Stimulated activated effector memory CD8-positive, alpha-beta T cell treated with anti-CD3 and anti-CD28 coated beads, Interleukin-12 subunit alpha, Interleukin-12 subunit beta, amount 100 ng/mL, for 72 hours (primary cell): Measurements from ENCODE around the gene MUC5AC.
"Not testable (repeated sequence)": the region's sequence is repeated elsewhere in the genome, so short reads cannot be mapped to it uniquely, and the experiment has no call there.

ENCODE experiments used
- ATAC-seq: fragments of 150-1000 bp; cut with Tn5 transposase; 2 replicates; pipeline ENCODE4 v1.10.0; 2021
- DNase-seq, 2 donors: peaks; one replicate each; pipeline ENCODE4 v3.0.0; 2021 to 2022; ENCODE audit warnings: low spot score in 2 of 2
- H3K27ac Mint-ChIP-seq: one replicate; pipeline ENCODE4 v1.8.0; 2022; ENCODE audit warnings: mild to moderate bottlenecking, mixed read lengths
- H3K36me3 Mint-ChIP-seq: one replicate; pipeline ENCODE4 v1.8.0; 2022; ENCODE audit warnings: mild to moderate bottlenecking, mixed read lengths
- H3K4me1 Mint-ChIP-seq: one replicate; pipeline ENCODE4 v1.8.0; 2022; ENCODE audit warnings: mixed read lengths
- H3K4me3 Mint-ChIP-seq: one replicate; pipeline ENCODE4 v1.8.0; 2022; ENCODE audit warnings: mild to moderate bottlenecking, mixed read lengths
- H3K9me3 Mint-ChIP-seq: one replicate; pipeline ENCODE4 v1.8.0; 2022; ENCODE audit warnings: mixed read lengths

The MUC5AC gene

DNA sequence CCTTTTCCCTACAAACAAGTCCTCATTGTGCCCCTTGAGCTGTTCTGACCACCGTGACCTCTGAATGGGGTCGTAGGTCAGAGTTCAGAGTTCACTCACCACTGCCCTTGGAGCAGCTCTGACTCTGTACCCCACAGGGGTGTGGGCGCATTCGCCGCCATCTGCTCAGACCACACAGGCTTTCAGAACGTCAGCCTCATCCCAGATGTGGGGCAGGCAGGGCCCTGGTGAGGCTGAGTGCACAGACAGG, 50.3 kb downstream of the MUC5AC start:
- no peak overlapping the region for H3K27ac Mint-ChIP-seq
- ATAC-seq (no peak), DNase-seq (no peak)
- peaks cover 13% of the 10 kb centered on the region for H3K9me3 Mint-ChIP-seq
- no peaks in the 10 kb centered on the region for H3K4me1 Mint-ChIP-seq
- H3K4me3 Mint-ChIP-seq = no peak overlapping the region
- no peaks in the 10 kb centered on the region for H3K36me3 Mint-ChIP-seq

DNA sequence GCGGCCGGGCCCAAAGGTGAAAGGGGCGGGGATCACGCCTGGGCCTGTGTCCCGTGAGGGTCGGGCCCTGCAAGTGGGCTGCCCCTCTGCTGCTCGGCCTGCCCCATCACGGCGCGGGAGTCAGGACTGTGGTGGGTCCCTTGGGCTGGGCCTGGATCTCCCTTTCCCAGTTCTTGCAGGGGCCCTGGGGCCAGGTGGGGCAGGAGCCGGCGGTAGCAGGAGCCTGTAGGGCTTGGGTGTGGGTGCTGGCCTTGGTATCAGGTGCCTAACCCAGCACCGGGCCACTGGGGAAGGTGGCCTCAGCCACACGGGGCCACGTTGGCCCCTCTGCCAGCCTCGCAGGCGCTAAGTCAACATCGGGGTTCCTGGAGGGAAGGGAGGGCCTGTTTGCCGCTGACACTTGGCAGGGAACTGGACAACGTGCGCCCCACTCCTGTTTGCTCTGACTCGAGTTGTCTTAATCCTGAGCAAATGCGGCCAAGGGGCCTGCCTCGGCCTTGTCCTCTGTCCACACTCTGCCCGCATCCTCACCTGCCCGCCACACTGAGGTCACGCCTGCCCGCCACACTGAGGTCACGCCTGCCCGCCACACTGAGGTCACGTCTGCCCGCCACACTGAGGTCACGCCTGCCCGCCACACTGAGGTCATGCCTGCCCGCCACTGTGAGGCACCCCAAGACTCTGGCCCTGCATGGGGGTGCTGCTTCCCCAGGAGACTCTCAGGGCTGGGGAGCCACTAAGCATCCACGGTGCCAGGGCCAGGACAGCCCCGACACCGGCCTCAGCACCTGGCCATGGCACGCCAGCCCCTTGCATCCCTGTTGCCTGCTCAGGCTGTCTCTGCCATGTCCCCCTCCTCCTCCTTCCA, 50.9 kb downstream of the MUC5AC start:
- Mint-ChIP-seq H3K27ac (no peak overlapping the region), H3K36me3 (no peaks in the 10 kb centered on the region), H3K4me1 (no peaks in the 10 kb centered on the region), H3K9me3 (peaks cover 13% of the 10 kb centered on the region), H3K4me3 (no peak overlapping the region)
- ATAC-seq = no peak
- DNase-seq = no peak

DNA sequence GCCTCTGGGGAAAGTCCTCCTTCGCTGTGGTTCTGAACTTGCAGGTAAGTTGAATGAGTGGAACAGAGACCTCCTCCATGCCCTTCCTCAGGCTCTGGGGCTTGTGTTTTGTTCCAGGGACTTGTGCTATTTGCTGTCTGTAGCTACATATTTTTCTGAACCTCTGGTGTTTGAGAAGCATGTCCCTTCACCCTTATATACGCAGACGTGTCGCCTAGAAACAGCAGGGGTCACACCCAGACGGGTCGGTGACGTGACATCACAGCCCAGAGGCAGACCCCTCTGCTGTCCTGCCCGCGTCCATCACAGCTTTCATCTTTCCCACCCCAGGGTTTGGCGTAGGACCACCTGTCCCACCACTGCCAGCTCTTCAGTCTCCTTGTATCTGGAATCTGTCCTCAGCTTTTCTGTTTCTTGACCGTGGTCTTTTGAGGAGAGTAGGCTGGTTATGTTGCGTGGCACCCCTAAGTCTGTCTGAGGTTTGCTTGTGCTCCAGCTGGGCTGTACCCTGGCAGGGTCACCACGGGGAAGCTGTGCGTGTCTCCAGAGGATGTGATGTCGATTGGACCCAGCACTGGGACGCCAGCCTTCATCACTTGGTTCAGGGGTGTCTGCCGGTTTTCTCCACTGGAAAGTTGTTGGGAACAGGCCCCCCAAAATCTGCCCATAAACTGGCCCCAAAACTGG, 51.8 kb downstream of the MUC5AC start:
- ATAC-seq = no peak
- Mint-ChIP-seq H3K36me3 (no peaks in the 10 kb centered on the region), H3K27ac (no peak overlapping the region), H3K4me3 (no peak overlapping the region), H3K9me3 (peaks cover 13% of the 10 kb centered on the region), H3K4me1 (no peaks in the 10 kb centered on the region)
- no peak for DNase-seq

DNA sequence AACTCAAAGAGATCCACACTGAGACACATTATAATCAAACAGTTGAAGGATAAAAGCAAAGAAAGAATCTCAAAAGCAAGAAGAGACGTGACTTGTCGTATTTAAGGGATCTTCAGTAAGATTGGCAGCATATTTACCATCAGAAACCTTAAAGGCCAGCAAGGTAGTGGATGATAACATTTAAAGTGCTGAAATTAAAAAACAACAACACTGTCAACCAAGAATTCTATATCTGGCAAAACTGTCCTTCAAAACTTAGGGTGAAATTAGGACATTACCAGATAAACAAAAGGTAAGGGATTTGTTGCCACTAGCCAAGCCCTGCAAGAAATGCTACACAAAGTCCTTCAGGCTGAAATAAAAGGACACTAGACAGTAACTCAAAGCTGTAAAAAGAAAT, 54.1 kb downstream of the MUC5AC start:
- DNase-seq = no peak
- no peaks in the 10 kb centered on the region for H3K36me3 Mint-ChIP-seq
- no peak overlapping the region for H3K4me3 Mint-ChIP-seq
- no peaks in the 10 kb centered on the region for H3K4me1 Mint-ChIP-seq
- H3K9me3 Mint-ChIP-seq = peaks cover 13% of the 10 kb centered on the region
- ATAC-seq = no peak
- H3K27ac Mint-ChIP-seq = no peak overlapping the region

DNA sequence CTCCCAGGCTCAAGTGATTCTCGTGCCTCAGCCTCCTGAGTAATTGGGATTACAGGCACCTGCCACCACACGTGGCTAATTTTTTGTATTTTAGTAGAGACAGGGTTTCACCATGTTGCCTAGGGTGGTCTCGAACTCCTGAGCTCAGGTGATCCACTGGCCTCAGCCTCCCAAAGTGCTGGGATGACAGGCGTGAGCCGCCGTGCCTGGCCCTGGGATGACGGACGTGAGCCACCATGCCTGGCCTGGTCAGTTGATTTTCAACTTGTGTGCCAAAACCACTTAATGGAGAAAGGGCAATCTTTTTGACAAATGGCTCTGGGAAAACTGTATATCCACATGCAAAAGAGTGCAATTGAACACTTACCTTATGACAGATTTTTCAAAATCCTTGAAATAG, 58.1 kb downstream of the MUC5AC start:
- not testable (repeated sequence) for H3K36me3 Mint-ChIP-seq, ATAC-seq, DNase-seq, H3K4me1 Mint-ChIP-seq, H3K9me3 Mint-ChIP-seq, H3K4me3 Mint-ChIP-seq, H3K27ac Mint-ChIP-seq

DNA sequence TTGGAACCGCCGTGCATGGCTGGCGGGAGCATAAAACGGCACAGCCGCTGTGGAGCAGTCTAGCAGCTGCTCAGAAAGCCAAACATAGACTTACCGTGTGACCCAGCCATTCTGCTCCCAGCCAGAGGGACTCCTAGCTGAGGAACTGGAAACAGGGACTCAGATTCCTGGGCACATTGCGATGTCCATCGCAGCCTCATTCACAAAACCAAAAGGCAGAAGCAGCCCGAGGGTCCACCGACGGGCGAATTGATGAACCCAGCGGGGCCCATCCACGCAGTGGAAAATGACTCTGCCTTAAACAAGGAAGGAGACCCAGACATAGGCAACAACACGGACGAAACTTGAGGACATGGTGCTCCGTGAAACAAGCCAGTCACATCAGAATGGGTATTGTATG, 59.4 kb downstream of the MUC5AC start:
- Mint-ChIP-seq H3K9me3 (peaks cover 4% of the 10 kb centered on the region), H3K36me3 (no peaks in the 10 kb centered on the region), H3K4me3 (no peak overlapping the region), H3K4me1 (peaks cover 5% of the 10 kb centered on the region), H3K27ac (no peak overlapping the region)
- no peak for DNase-seq
- ATAC-seq = no peak

DNA sequence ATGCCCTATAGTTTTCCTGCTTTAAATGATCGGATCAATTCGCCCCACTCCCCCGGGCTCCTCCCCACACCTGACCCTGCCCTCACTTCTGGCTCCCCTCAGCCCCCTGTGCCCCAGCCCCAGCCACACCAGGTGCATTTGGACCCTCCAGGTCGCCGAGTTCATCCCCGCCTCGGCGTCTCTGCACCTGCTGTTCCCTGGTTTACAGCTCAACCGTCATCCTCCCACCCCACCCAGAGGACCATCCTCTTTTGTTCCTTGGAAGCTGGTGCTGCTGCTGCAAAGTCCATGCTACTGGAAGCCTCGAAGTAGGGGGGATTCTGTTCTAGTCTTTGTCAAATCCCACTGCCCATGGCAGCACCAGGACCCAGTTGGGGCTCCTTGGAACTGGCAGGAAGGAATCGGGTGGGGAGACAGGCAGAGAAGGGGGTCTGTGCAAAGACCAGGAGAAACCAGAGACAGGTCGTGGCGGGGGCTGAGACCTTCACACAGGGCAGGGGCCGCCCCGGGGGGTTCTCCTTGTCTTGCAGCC, 60.6 kb downstream of the MUC5AC start:
- ATAC-seq (no peak), DNase-seq (no peak)
- Mint-ChIP-seq H3K9me3 (no peaks in the 10 kb centered on the region), H3K4me1 (peaks cover 5% of the 10 kb centered on the region), H3K36me3 (no peaks in the 10 kb centered on the region), H3K4me3 (no peak overlapping the region), H3K27ac (no peak overlapping the region)

DNA sequence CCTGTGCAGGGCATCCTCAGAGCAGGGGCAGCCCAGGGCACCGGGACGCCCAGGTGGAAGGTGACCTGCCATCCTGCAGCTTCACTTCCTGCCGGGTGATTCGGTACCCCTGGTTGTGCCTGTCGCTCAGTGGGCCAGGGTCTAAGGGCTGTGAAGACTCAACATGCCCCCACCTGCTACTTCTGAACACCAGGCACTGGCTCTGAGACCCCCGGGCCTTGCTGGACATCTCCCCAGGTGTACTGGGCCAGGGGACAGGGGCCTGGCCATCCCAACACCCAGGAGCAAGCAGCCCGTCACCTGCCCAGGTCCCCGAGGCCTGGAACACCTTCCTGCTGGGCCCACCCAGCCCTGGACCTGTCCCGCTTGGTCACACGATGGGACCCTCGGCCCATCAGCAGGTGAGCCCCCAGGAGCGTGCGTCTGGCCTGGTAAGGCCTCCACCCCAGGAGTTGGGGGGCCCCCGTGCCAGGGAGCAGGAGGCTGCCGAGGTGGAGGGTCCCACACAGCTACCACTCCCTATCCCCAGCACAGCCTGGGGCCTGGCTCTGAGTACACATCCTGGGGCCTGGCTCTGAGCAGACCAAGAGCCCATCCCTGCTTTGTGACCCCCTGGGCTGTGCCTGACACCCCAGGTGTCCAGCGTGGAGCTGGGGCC, 61.2 kb downstream of the MUC5AC start:
- Mint-ChIP-seq H3K9me3 (no peaks in the 10 kb centered on the region), H3K27ac (no peak overlapping the region), H3K36me3 (no peaks in the 10 kb centered on the region), H3K4me1 (peaks cover 5% of the 10 kb centered on the region), H3K4me3 (no peak overlapping the region)
- ATAC-seq = no peak
- DNase-seq = no peak

DNA sequence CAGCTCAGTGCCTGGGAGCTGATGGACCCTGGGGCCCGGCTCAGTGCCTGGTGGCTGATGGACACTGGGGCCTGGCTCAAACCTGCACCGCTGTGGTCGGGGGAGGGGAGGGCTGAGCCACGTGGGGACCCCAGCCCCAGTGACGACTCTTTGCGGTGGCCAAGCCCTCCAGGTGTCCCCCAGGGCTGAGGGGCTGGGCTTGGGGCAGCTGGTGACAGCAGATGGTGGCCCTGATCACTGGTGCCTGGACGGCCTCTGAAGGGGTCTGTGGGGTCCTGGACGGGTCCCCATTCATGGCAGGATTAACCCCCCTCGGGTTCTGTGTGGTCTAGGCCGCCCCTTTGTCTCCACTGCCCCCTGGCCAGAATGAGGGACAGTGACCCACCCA, 61.7 kb downstream of the MUC5AC start:
- no peak overlapping the region for H3K4me3 Mint-ChIP-seq
- H3K27ac Mint-ChIP-seq = no peak overlapping the region
- H3K9me3 Mint-ChIP-seq = no peaks in the 10 kb centered on the region
- ATAC-seq (no peak), DNase-seq (no peak)
- peaks cover 5% of the 10 kb centered on the region for H3K4me1 Mint-ChIP-seq
- no peaks in the 10 kb centered on the region for H3K36me3 Mint-ChIP-seq

DNA sequence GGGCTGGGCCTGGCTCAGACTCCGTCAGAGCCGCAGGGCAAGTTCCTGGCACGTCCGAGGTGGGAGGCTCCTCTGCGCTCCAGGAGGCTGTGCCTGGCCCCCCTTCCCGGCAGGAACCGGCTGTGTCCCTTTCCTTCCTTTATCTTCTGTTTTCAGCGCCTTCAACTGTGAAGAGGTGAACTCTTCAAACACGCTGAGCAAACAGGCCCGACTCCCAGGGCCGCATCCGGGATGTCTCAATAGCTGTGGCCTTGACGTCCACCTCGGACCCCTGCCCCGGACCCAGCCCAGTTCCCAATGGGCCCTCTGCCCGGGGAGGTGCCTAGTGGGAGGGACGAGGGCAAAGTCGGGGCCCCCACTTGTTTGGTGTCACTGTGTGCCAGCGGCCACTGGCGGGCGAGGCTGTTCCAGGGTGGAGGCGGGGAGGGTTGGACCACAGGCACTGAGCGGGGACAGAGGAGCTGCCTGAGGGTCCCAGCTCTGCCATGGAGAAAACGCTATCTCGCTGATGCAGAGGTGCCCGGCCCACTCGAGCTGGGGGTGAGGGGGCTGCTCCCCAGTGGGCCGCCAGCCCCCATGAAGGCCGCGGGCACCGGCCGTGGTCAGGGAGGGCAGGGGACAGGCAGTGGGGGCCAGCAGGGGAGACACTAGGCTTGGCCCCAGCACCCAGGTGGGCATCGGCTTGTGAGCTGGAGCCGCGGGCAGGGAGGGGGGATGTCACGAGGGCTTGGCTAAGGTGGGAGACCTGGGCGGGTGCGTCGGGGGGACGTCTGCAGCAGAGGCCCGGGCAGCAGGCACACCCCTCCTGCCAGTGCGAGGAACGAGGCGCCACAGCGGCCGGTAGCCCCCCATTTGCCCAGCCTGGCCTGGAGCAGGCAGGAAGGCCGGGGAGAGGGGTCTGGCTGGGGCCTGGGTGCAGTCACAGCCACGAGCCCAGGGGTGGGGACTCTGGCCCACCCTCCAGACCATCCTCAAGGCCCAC, 62.4 kb downstream of the MUC5AC start:
- Mint-ChIP-seq H3K27ac (no peak overlapping the region), H3K36me3 (no peaks in the 10 kb centered on the region), H3K9me3 (no peaks in the 10 kb centered on the region), H3K4me1 (peaks cover 5% of the 10 kb centered on the region), H3K4me3 (no peak overlapping the region)
- ATAC-seq (no peak), DNase-seq (no peak)

DNA sequence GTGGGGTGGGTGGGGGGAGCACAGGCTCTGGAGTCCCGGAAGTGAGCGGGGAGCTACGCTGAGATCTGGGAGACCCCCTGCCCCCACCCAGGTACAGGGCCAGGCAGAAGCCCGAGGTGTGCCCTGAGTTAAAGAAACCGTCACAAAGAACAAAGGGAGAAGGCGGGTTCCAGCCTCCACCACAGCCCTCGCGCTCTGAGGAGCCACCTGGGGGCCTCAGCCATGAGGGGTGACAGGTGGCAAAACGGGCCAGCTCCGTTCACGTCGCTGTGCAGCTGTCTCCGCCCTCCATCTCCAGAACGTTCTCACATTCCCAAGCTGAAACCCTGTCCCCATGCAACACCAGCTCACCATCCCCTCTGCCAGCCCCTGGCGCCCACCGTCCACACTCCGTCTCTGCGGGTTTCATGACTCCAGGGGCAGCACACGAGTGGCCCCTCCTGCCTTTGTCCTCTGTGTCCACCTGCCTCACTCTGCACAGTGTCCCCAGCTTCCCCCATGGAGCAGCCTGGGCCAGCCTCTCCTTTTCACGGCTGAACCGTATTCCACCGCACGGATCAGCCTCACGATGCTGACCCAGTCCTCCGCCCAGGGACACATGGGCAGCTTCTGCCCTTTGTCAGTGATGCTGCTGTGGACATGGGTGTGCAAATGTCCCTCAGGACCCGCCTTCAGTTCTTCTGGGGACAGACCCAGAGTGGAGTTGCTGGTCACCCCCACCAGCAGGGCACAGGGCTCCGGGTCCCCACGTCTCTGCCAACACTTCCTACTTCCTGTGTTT, 63.4 kb downstream of the MUC5AC start:
- H3K36me3 Mint-ChIP-seq = no peaks in the 10 kb centered on the region
- H3K9me3 Mint-ChIP-seq = no peaks in the 10 kb centered on the region
- peaks cover 5% of the 10 kb centered on the region for H3K4me1 Mint-ChIP-seq
- H3K4me3 Mint-ChIP-seq = no peak overlapping the region
- ATAC-seq (no peak), DNase-seq (no peak)
- H3K27ac Mint-ChIP-seq = no peak overlapping the region

DNA sequence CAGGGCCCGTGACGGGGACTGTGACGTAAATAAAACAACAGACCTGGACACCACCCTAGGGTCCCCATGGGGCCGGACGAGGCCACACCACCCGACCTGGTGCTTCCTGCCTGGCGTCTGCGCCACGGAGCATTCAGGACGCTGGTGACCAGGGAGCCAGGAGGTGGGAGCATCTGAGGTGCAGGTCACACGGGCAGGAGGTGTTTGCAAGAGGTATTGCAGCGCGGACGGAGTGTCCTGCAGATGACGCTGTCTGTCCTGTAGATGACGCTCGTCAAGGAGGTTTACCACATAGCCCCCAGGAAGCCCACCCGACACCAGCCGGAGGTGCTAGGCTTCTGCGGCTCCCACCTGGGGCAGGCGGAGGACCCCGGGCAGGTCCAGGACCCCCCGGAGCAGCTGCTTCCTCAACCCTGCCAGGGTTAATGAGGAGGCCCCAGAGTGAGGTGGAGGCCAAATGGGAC, 64.1 kb downstream of the MUC5AC start:
- H3K9me3 Mint-ChIP-seq = no peaks in the 10 kb centered on the region
- no peaks in the 10 kb centered on the region for H3K36me3 Mint-ChIP-seq
- H3K4me1 Mint-ChIP-seq = peaks cover 5% of the 10 kb centered on the region
- ATAC-seq = no peak
- no peak overlapping the region for H3K4me3 Mint-ChIP-seq
- no peak for DNase-seq
- H3K27ac Mint-ChIP-seq = no peak overlapping the region

DNA sequence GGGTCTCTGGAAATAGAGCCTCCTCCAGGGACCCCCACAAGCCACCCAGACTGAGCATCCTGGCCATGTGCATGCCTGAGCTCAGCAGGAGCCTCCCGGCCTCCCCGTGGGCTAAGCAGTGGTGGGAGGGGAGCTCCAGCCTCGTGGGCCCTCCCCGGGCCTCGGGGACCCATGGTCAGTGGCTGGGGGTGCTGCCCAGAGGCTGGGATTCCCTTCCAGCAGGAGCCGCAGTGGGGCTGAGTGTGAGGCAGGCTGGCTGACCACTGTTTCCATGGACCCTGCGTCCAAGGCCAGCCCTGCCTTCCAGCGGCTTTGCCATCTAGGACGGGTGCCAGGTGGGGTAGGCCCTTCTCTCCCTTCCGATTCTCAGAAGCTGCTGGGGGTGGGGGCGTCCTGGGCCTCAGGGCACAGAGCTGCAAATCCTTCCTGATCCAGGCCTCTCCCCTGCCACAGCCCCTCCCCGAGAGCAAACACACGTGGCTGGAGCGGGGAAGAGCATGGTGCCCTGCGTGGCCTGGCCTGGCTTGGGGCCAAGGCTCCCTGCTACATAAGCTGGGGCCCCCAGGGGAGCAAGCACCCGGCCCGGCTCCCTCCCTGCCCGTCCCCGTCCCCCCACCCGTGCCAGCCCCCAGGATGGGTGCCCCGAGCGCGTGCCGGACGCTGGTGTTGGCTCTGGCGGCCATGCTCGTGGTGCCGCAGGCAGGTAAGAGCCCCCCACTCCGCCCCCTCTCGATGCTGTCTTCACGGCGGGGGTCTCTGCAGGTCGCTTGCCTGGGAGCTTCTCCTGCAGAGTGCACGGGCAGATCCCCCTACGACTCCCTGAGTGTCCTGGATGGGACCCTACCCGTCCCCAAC, 65.0 kb downstream of the MUC5AC start, which contains the start of gene MUC5B:
TSS of gene MUC5B (plus strand) at position 576 of the 855 bp plus-strand sequence. CDS start at position 634, 58 bp downstream.
- no peaks in the 10 kb centered on the region for H3K9me3 Mint-ChIP-seq
- no peaks in the 10 kb centered on the region for H3K36me3 Mint-ChIP-seq
- no peak for DNase-seq
- H3K4me1 Mint-ChIP-seq = peaks cover 5% of the 10 kb centered on the region
- no peak for ATAC-seq
- no peak within 1 kb of the TSS for H3K4me3 Mint-ChIP-seq
- no peak within 1 kb of the TSS for H3K27ac Mint-ChIP-seq
